Neural progenitor cell (in vitro differentiated cells): ENCODE measurements around the gene GLIS1. TPM values are rescaled to one million over a fixed set of nuclear protein-coding genes. Genes with fewer than 3 reads are reported as not detected.

Source experiments
- DNase-seq: peaks from one replicate; pipeline ENCODE4 v3.0.0-alpha.2; 2016; ENCODE audit warnings: low spot score
- H2AFZ ChIP-seq: fragments of 200-600 bp; sonication (generic); replicated peaks from 2 replicates; pipeline ENCODE4 v1.6.1; 2016; ENCODE audit warnings: antibody characterized with exemption
- H3F3A ChIP-seq: fragments of 200-600 bp; sonication (generic); 2 replicates; pipeline ENCODE4 v1.6.1; 2016; ENCODE audit warnings: antibody characterized with exemption, low read depth
- H3K27ac ChIP-seq: fragments of 200-600 bp; sonication (generic); 2 replicates; pipeline ENCODE4 v1.5.1; 2016; ENCODE audit warnings: mild to moderate bottlenecking
- H3K27me3 ChIP-seq: fragments of 200-600 bp; sonication (generic); 2 replicates; pipeline ENCODE4 v1.6.1; 2016; ENCODE audit warnings: mild to moderate bottlenecking, moderate library complexity
- H3K36me3 ChIP-seq: fragments of 200-600 bp; sonication (generic); 2 replicates; pipeline ENCODE4 v1.5.1; 2016
- H3K4me1 ChIP-seq: fragments of 200-600 bp; sonication (generic); 2 replicates; pipeline ENCODE4 v1.6.1; 2016; ENCODE audit warnings: mixed run types
- H3K4me2 ChIP-seq: fragments of 200-600 bp; sonication (generic); 2 replicates; pipeline ENCODE4 v1.6.1; 2016
- H3K4me3 ChIP-seq: fragments of 200-600 bp; sonication (generic); 2 replicates; pipeline ENCODE4 v1.5.1; 2016
- H3K79me2 ChIP-seq: fragments of 200-600 bp; sonication (generic); 2 replicates; pipeline ENCODE4 v1.6.1; 2016; ENCODE audit warnings: low read depth
- H3K9ac ChIP-seq: fragments of 200-600 bp; sonication (generic); 2 replicates; pipeline ENCODE4 v1.6.1; 2016
- H3K9me3 ChIP-seq: fragments of 200-600 bp; sonication (generic); 2 replicates; pipeline ENCODE4 v1.5.1; 2016; ENCODE audit warnings: low read depth
- H4K20me1 ChIP-seq: fragments of 200-600 bp; sonication (generic); 2 replicates; pipeline ENCODE4 v1.6.1; 2016; ENCODE audit warnings: low read depth
- H3K27ac Mint-ChIP-seq: 3 replicates; pipeline ENCODE4 v1.8.0; 2021; ENCODE audit warnings: mixed read lengths
- H3K27me3 Mint-ChIP-seq: 2 replicates; pipeline ENCODE4 v1.8.0; 2022; ENCODE audit warnings: low read depth, mild to moderate bottlenecking, inconsistent platforms, moderate library complexity, mixed read lengths; ENCODE audit not compliant: insufficient read depth
- H3K36me3 Mint-ChIP-seq: 3 replicates; pipeline ENCODE4 v1.8.0; 2021; ENCODE audit warnings: mixed read lengths
- H3K4me1 Mint-ChIP-seq: 3 replicates; pipeline ENCODE4 v1.8.0; 2021; ENCODE audit warnings: mixed read lengths
- H3K4me3 Mint-ChIP-seq: 3 replicates; pipeline ENCODE4 v1.8.0; 2021; ENCODE audit warnings: mild to moderate bottlenecking, moderate library complexity, mixed read lengths
- H3K9me3 Mint-ChIP-seq: 3 replicates; pipeline ENCODE4 v1.8.0; 2020; ENCODE audit warnings: mixed read lengths
- EZH2 ChIP-seq: fragments of 200-600 bp; sonication (generic); IDR thresholded peaks from 2 replicates; pipeline ENCODE4 v1.6.1; 2017; ENCODE audit warnings: antibody characterized with exemption, mild to moderate bottlenecking, moderate library complexity
- EZH2phosphoT487 ChIP-seq: fragments of 200-600 bp; sonication (generic); IDR thresholded peaks from 2 replicates; pipeline ENCODE4 v1.6.1; 2017; ENCODE audit warnings: antibody characterized with exemption
- total RNA-seq: library from RNA; depleted of rRNA; stranded (reverse); fragments of >200 nt; gene quantifications from 2 replicates; pipeline ENCODE4 v1.2.3, GENCODE V29; 2015; ENCODE audit warnings: low replicate concordance
- TF ChIP-seq, protein P1 (sequence below): fragments of 200-600 bp; sonication (generic); IDR thresholded peaks from 2 replicates; pipeline ENCODE4 v1.5.1; 2017; ENCODE audit warnings: antibody characterized with exemption, mild to moderate bottlenecking

GLIS1 gene
- total RNA-seq, 1 donor from 2014 or later, result not detected

DNA sequence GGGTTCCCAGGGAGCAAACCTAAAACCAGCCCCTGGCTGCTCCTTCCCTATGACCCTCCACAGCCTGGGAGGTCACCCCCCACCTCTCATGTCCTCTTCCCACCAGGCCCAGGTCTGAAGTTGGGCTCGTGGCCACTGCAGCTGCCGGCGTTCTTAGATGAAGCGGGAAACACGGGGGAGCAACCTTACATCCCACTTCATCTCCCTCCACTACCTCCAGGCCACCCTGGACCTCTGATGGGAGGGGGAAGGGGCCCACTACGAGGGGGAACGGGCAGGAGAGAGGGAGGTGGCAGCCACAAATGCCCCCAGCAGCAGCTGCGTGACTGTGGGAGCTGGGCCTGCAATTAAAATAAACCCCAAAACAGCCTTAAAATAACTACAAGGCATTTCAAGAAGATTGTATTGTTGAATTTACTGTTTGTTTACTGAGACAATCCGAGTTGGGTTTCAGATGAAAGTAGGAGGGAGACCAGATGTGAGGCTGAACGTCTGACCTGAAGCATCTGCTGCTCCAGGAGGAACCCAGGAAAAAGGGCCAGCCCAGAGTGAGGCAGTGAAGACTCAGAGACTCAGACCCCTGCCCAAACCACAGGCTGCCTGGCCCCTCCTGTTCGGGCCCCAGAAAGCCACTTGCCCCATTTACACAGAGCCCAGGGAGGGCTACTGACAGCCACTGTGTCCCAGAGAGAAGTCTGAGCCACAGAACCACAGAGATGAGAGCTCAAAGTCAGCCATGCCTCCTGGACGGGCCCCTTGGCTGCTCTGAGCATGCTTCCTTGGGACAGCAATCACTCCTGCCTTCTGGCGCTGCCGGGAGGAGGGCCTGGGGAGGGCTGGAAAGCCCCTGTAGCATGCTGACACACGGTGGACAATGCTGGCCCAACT, 59.8 kb downstream of the GLIS1 start:
- H3K9ac ChIP-seq, result no peak overlapping the region
- H3K36me3 ChIP-seq, result no peaks in the 10 kb centered on the region
- TF ChIP-seq EZH2phosphoT487 (no peak), EZH2 (no peak)
- TF ChIP-seq, protein P1, sequence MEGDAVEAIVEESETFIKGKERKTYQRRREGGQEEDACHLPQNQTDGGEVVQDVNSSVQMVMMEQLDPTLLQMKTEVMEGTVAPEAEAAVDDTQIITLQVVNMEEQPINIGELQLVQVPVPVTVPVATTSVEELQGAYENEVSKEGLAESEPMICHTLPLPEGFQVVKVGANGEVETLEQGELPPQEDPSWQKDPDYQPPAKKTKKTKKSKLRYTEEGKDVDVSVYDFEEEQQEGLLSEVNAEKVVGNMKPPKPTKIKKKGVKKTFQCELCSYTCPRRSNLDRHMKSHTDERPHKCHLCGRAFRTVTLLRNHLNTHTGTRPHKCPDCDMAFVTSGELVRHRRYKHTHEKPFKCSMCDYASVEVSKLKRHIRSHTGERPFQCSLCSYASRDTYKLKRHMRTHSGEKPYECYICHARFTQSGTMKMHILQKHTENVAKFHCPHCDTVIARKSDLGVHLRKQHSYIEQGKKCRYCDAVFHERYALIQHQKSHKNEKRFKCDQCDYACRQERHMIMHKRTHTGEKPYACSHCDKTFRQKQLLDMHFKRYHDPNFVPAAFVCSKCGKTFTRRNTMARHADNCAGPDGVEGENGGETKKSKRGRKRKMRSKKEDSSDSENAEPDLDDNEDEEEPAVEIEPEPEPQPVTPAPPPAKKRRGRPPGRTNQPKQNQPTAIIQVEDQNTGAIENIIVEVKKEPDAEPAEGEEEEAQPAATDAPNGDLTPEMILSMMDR, result no peak
- no peak for DNase-seq
- no peaks in the 10 kb centered on the region for H4K20me1 ChIP-seq
- no peaks in the 10 kb centered on the region for H3K9me3 ChIP-seq
- no peak overlapping the region for H3K4me3 ChIP-seq
- no peak overlapping the region for H3K27ac ChIP-seq
- no peaks in the 10 kb centered on the region for H3K36me3 Mint-ChIP-seq
- no peaks in the 10 kb centered on the region for H3K9me3 Mint-ChIP-seq
- no peaks in the 10 kb centered on the region for H3F3A ChIP-seq
- peaks cover 22% of the 10 kb centered on the region for H3K27me3 Mint-ChIP-seq
- peak overlapping the region; percentile 6 for H2AFZ ChIP-seq
- H3K4me1 Mint-ChIP-seq, result peaks cover 63% of the 10 kb centered on the region
- H3K4me2 ChIP-seq, result no peak overlapping the region
- H3K4me3 Mint-ChIP-seq, result no peak overlapping the region
- H3K4me1 ChIP-seq, result peaks cover 14% of the 10 kb centered on the region
- H3K27me3 ChIP-seq, result peaks cover 6% of the 10 kb centered on the region
- H3K79me2 ChIP-seq, result no peaks in the 10 kb centered on the region
- H3K27ac Mint-ChIP-seq, result no peak overlapping the region

DNA sequence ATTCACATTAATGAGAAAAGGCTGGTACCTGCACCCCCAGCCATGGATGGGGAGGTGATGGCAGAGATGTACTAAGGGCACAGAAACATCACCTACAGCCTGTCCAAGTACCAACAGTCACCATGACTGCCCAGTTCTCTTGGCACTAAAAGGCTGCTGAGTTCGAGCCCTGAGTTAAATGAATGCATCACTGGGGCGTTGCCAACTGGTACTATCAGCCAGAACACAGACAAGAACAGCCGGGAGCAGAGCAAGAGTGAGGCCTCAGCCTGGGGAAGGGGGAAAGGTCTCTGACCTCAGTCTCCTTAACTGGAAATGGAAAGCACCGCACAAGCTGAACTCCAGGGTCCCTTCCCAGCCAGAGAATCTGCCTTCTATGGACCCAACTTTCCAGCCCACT, 60.5 kb downstream of the GLIS1 start:
- DNase-seq, result no peak
- Histone ChIP-seq H3K4me3 (no peak overlapping the region), H3F3A (no peaks in the 10 kb centered on the region), H3K36me3 (no peaks in the 10 kb centered on the region), H2AFZ (no peak overlapping the region), H3K4me1 (peaks cover 14% of the 10 kb centered on the region), H4K20me1 (no peaks in the 10 kb centered on the region), H3K9me3 (no peaks in the 10 kb centered on the region), H3K79me2 (no peaks in the 10 kb centered on the region), H3K9ac (no peak overlapping the region), H3K27ac (no peak overlapping the region), H3K4me2 (no peak overlapping the region), H3K27me3 (peaks cover 6% of the 10 kb centered on the region)
- no peak overlapping the region for H3K27ac Mint-ChIP-seq
- TF ChIP-seq EZH2 (no peak), EZH2phosphoT487 (no peak)
- TF ChIP-seq, protein P1, result no peak
- H3K9me3 Mint-ChIP-seq, result no peaks in the 10 kb centered on the region
- no peak overlapping the region for H3K4me3 Mint-ChIP-seq
- H3K4me1 Mint-ChIP-seq, result peaks cover 61% of the 10 kb centered on the region
- peaks cover 21% of the 10 kb centered on the region for H3K27me3 Mint-ChIP-seq
- H3K36me3 Mint-ChIP-seq, result no peaks in the 10 kb centered on the region

DNA sequence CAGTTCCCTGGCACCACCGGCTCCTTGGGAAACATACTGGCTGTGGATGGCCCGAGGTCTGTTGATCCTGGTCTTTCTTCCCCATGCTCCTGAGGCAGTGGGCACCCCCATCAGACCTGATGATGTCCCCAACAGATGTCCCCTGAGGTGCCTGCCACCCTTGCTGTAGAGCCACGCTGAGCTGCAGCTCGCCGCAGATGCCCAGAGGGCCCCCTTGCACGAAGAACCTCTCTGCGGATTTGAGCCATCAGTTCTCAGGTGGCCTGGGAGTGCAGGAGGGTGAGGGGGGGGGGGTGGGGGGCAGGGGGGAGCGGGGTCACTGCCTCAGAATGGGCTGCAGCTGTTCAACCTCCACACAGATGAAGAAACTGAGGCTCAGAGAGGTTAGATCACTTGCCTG, 60.9 kb downstream of the GLIS1 start:
- no peaks in the 10 kb centered on the region for H3K79me2 ChIP-seq
- peaks cover 6% of the 10 kb centered on the region for H3K27me3 ChIP-seq
- DNase-seq, result no peak
- H3K4me3 Mint-ChIP-seq, result no peak overlapping the region
- H4K20me1 ChIP-seq, result no peaks in the 10 kb centered on the region
- H3K4me1 Mint-ChIP-seq, result peaks cover 62% of the 10 kb centered on the region
- H3K9me3 Mint-ChIP-seq, result no peaks in the 10 kb centered on the region
- H3K36me3 ChIP-seq, result no peaks in the 10 kb centered on the region
- H3K27ac ChIP-seq, result no peak overlapping the region
- no peak overlapping the region for H3K4me2 ChIP-seq
- H3K9ac ChIP-seq, result no peak overlapping the region
- TF ChIP-seq EZH2 (no peak), EZH2phosphoT487 (no peak)
- TF ChIP-seq, protein P1, result no peak
- no peak overlapping the region for H3K27ac Mint-ChIP-seq
- no peak overlapping the region for H3K4me3 ChIP-seq
- H3K4me1 ChIP-seq, result peaks cover 14% of the 10 kb centered on the region
- no peaks in the 10 kb centered on the region for H3F3A ChIP-seq
- no peaks in the 10 kb centered on the region for H3K36me3 Mint-ChIP-seq
- no peaks in the 10 kb centered on the region for H3K9me3 ChIP-seq
- H2AFZ ChIP-seq, result no peak overlapping the region
- H3K27me3 Mint-ChIP-seq, result peaks cover 20% of the 10 kb centered on the region
